SKM-1 (cell line): ENCODE measurements around the gene SMIM10L2A.
"Not testable (repeated sequence)": the region's sequence is repeated elsewhere in the genome, so short reads cannot be mapped to it uniquely, and the experiment has no call there.

Experiments used
- DNase-seq: peaks from one replicate; lab custom pipeline; 2025; ENCODE audit not compliant: unreplicated experiment; lab: John Stamatoyannopoulos, UW

The SMIM10L2A gene

GRCh38 chrX:135421932-135422809 is at the start of gene SMIM10L2A:
Gene SMIM10L2A (plus strand): TSS chrX:135421944. CDS start chrX:135422132, 188 bp downstream.
- no peak for DNase-seq

DNA sequence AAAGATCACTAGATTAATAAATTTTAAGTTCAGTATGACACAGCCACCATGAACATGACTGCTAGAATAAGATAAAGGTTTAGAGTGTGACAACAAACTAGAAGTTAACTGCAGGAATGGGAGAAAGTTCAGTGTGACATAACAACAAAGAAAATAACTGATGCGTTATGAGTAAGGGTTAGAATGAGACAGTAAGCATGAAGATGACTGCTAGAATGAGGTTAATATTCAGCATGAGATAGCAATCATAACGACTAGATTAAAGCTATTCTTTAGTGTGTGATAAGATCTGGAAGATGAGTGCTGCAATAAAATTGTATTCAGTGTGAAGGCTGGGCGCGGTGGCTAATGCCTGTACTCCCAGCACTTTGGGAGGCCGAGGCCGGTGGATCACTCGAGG is 48.4 kb upstream of the SMIM10L2A start:
- DNase-seq, result no peak

GRCh38 chrX:135382260-135382659 is 39.5 kb upstream of the SMIM10L2A start:
- DNase-seq, result no peak

- no peak for DNase-seq
Observed at GRCh38 chrX:135383249-135383648, 38.5 kb upstream of the SMIM10L2A start.

GRCh38 chrX:135384161-135384836 is 37.4 kb upstream of the SMIM10L2A start:
- DNase-seq, result peak; percentile 2

GRCh38 chrX:135388841-135389240 is 32.9 kb upstream of the SMIM10L2A start:
- DNase-seq, result no peak

DNA sequence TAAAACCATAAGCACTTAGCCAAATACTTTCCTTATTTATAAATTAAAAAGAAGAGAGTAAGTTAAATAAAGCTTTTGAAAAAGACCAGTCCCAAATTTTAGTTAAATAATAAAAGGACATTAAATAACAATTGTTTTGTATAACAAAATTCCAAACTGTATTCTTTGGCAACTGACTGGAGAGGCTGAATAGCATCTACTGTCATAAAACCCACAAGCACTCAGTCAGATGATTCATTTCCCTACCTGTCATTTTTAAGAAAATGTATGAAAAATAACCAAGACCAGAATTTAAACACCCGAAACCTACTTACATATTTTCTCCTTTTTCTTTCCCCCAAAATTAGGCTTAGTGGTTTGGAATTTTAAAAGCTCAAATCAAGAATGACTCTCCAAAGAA is 32.5 kb upstream of the SMIM10L2A start:
- DNase-seq, result no peak

- DNase-seq, result no peak
Observed at GRCh38 chrX:135389717-135390116, 32.0 kb upstream of the SMIM10L2A start.

GRCh38 chrX:135391734-135392133 is 30.0 kb upstream of the SMIM10L2A start:
- DNase-seq, result no peak

GRCh38 chrX:135393051-135393450 is 28.7 kb upstream of the SMIM10L2A start:
- peak; percentile 25 for DNase-seq

DNA sequence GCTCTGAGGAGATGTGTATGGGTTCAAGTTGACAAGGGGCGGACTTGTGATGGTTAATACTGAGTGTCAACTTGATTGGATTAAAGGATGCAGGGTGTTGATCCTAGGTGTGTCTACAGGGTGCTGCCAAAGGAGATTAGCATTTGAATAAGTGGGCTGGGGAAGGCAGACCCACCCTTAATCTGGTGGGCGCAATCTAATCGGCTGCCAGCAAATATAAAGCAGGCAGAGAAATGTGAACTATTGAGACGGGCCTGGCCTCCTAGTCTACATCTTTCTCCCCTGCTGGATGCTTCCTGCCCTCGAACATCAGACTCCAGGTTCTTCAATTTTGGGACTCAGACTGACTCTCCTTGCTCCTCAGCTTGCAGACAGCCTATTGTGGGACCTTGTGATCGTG is 26.7 kb upstream of the SMIM10L2A start:
- no peak for DNase-seq

DNA sequence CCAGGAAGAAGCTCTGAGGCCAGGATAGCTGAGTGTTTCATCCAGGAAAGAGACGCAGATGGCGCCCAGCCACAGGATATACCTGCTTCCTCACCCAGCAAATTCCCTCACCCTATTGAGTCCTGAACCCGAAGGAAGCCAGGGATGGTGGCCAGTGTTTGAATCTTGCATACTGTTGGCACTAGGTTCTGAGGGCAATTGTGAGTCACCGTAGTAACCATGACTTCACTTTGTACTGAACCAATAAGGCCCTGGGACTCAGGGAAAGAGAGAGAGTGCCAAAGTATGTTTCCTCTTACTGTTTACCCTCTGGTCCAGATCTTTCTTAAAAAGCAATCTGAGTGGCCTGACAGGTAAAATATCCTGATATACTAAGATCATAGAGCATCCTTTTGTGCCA is 25.6 kb upstream of the SMIM10L2A start:
- no peak for DNase-seq

- no peak for DNase-seq
Observed at GRCh38 chrX:135396566-135396965, 25.2 kb upstream of the SMIM10L2A start.

- DNase-seq, result no peak
Observed at GRCh38 chrX:135397652-135398051, 24.1 kb upstream of the SMIM10L2A start.

DNA sequence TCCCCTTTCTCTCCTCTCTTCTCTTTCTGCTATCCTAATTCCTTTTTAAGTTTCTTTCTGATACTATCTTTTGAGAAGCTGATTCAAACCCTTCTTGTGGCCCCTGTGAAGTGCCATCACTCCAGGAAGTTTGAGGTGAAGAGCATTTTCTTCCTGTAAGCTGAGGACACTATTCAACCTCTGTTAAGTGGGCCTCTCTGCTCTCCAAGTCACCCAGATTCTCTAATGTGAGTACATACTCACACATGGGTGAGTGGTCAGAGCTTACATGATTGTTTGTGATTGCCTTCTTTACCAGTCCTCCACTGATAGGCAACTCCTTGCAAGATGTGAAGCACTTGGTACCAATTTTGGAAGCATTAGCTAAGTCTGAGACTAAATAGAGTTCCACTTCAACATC is 18.4 kb upstream of the SMIM10L2A start:
- DNase-seq, result no peak

DNA sequence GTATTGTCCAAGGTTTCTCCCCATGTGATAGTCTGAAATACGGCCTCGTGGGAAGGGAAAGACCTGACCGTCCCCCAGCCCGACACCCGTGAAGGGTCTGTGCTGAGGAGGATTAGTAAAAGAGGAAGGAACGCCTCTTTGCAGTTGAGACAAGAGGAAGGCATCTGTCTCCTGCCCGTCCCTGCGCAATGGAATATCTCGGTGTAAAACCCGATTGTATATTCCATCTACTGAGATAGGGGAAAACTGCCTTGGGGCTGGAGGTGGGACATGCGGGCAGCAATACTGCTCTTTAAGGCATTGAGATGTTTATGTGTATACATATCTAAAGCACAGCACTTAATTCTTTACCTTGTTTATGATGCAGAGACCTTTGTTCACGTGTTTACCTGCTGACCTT is 15.3 kb upstream of the SMIM10L2A start:
- DNase-seq, result not testable (repeated sequence)

- no peak for DNase-seq
Observed at GRCh38 chrX:135408794-135409193, 12.9 kb upstream of the SMIM10L2A start.

GRCh38 chrX:135410861-135411627 is 10.7 kb upstream of the SMIM10L2A start:
- DNase-seq, result peak; percentile 23

DNA sequence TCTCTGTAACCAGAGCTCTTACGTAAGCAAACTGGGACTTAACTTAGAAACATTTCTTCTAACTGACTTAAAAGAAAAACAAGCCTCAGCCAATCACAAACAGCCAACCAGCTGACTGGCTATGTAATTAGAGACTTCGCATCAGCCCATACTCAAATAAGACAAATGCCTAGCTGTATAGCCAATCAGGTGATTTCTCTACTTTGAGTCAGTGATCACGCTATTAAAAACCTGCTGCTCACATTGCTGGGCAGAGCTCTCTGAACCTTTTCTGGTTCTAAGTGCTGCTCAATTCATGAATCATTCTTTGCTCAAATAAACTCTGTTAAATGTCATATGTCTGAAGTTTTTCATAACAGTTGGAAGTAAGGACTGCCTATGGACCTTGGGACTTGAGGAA is 9.9 kb upstream of the SMIM10L2A start:
- DNase-seq, result no peak

DNA sequence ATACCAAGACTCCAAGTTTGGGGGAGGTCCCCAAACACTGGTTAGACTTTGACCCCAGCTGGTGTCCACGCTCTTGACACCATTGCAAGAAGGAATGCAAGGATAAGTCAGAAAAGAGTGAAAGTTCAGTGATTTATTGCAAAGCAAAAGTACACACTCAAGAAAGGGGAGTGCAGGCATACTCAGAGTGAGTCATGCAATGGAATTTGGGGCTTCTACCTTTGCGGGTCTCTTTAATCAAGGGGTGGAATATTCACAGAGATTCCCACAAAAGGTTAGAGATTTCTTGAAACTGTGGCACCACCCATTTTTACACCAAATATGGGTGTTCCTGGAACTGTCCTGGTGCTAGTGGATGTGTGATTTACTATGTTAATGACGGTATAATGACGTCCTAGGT is 5.2 kb upstream of the SMIM10L2A start:
- DNase-seq, result no peak

GRCh38 chrX:135420831-135421230 is 913 bp upstream of the SMIM10L2A start:
- no peak for DNase-seq

GRCh38 chrX:135421537-135421931 is 210 bp upstream of the SMIM10L2A start:
- peak; percentile 44 for DNase-seq
